ENCODE results near the gene PCSK9.

The PCSK9 gene

DNA sequence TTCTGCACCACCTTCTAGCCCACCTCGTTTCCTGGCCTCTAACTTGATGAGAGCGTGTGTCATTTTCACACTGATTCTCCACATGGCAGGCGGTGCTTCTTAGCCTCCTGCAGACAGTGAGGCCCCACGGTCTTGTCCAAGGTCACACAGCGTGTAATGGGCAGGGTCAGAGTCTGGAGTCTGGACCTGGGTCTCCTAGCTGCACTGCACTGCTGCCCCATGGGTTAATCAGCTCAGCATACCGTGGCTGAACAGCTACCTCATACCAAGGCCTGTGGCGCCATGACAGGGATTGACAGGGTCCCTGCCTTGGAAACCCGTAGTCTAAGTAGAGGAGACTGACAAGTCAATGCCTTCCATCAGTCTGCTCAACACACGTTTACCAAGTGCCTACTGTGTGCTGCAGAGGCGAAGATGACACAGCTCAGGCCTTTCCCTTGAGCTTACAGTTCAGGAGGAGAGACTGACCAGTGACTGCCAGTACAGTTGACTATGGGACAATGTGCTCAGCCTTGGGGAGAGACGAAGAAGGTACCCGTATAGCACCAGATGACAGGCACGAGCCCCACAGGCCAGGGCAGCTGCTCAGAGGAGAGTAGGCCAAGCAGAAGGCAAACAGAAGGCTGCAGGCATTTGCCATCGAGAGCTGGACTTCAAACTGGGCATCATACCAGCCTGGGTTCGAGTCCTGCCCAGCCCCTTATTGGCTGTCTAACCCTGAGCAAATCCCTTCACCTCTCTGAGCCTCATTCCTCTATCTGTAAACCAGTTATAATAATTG lies 5.5 kb downstream of the PCSK9 start:
- DNase-seq, result no peak

DNA sequence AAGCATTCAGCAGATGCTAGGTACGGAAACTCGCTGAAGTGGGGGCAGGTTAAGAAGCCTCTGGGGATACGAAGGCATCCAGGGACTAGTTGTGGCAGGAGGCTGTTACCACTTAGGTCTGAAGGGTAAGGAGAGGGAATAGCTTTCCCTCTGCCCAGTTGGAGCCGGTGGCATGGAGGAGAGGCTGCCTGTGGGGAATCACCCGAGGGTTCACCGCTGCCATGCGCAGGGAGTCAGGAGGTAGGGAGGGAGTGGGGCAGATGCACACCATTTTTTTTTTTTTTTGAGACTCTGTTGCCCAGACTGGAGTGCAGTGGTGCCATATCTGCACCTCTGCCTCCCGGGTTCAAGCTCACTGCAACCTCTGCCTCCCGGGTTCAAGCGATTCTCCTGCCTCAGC lies 6.1 kb downstream of the PCSK9 start:
- DNase-seq, result no peak

DNA sequence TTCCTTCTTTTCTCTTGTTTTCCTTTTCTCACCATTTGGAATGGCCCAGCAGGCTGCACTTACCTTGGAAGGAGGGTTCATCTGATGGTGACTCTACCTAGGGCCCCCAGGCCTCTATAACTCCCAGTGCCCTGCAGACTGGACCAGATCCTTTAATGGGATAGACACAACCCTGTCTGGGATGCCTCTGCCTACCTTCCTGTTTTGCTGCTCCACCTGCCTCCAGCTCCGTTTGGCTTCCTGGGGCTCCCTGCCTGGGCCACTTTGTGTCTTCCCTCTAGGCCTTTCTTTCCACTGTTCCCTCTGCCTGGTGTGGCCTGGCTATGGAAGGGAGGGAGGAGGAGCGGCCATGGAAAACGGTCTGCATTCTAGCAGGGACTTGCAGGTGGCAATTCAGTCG lies 7.5 kb downstream of the PCSK9 start:
- no peak for DNase-seq

DNA sequence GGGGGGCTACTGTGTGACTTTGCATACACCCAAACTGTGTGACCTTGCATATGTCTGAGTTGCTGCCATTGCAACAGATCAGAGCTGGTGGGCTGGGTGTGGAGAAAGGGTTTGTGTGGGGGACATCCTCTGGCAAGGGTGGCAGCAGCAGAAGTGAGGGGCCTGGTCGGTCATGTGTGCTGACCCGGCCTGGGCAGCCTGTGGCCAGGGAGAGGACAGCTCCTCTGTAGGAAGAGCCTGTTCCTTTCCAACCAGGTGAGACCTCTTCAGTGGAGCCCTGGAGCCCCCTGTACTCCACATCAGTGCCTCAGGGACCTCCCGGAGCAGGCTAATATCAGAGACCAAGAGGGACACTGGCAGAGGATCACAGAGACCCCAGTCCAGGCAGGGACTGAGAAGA lies 8.3 kb downstream of the PCSK9 start:
- no peak for DNase-seq

DNA sequence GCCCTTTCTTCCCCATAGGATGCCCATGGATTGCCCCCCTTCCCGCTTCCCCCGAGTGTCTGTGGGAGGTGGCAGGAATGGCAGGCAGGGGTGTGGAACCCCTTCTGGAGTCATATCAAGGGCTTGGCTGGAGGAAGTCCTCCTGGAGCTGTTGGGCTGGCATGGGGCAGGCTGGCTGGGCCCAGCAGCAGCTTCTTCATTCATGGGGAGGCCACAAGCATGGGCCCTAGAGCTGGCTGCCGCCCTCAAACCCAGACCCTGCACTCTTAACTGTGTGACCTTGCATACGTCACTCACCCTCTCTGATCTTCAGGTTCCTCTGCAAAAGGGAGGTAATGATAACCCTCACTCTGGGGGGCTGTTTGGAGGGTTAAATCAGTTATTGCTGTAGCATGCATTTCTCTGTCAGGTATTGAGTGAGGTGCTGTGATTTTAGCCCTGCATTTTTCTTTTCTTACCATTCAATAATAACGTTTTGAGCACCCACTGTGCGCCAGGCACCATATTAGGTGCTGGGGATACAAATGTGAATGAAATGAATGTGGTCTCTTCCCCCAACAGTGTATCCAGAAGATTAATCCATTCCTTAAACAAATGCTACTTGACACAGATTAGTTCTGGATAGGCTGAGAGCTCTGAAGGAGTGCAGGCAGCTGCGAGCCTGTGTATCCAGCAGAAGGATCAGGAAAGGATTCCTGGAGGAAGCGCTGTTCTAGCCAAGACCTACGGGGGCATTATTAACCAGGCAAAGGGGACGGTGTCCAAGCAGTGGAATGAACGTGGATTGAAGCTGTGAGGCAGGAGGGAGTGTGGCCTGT lies 9.3 kb downstream of the PCSK9 start:
- no peak for DNase-seq

DNA sequence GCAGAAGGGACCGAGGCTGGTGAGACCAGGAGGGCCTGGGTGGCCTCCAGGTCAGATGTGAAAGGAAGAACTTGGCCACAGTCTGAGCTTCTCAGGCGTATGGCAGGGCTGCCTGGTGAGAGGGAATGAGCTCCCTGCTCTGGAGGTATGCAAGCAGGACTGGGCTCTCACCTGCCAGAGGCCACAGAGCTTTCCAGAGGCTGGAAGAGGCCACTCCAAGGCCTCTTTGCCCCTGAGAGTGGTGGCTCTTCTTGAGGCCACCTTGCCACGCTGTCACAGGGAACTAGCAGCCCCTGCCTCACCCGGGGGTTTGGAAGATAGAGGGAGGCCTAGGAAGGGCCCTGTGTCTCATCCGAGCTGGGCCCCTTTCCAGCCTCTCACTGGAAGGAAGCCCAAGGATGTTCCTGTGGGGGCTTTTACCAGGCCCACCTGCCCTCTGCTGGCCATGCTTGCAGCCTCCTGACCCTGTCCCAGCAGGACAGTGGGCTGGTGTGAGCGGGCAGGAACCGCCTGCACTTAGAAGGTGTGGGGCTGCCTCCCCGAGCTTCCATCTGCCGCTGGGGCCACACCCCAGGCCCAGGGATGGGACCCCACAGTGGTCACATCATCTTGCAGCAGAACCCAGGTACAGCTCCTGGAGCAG lies 10.0 kb downstream of the PCSK9 start:
- no peak for DNase-seq

DNA sequence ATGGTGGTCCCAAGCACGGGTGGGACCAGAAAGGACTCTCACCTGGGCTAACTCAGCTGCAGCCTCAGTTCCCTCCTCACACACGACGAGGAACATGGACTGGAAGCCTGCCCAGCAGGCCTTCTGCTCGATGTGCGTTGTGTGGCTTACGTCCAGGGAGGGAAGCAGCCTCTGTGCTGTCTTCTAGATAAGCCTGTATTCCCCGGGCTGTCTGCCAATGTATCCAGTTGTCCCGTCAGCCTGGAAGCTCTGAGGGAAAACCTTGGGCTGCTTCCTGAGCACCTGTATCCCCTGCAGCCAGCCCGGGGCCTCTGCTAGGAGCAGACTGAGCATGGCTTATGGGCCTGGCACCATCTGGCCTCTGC lies 10.5 kb downstream of the PCSK9 start:
- DNase-seq, result no peak

DNA sequence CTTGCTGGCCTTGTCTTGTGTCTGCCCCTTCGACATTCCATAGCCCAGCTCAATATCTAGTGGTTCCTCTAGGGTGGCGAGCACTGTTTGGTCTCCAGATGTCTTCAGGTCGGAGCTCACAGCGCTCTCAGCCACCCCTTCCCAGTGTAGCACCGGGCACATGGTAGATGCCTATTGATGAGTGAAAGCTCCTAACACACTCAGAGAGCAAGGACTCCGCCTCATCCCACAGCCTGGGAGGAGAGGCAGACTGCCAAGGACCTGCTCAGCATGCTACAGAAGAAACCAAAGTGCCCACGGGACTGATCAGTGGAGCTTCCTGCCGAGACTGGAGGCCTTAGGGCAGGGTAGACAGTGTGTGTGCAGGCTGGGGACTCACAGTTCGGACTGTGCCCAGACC lies 10.9 kb downstream of the PCSK9 start:
- no peak for DNase-seq

DNA sequence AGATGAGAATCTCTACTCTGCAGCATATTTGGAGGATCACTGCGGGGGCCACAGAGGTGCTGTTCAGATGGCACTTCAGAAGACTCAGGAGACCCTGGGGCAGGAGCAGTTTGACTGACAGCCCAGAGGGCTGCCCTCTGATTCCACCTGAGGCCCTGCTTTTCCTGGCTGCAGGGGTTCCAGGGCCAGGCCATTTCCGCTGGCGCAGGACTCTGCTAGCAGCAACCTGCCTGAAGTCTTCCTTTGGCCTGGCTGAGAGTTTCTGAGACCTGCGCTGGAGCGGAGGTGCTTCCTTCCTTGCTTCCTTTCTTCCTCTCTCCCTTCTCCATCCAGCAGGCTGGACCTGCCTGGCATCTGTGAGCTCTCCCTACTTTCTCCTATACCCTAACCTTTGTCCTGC lies 11.8 kb downstream of the PCSK9 start:
- DNase-seq, result no peak

DNA sequence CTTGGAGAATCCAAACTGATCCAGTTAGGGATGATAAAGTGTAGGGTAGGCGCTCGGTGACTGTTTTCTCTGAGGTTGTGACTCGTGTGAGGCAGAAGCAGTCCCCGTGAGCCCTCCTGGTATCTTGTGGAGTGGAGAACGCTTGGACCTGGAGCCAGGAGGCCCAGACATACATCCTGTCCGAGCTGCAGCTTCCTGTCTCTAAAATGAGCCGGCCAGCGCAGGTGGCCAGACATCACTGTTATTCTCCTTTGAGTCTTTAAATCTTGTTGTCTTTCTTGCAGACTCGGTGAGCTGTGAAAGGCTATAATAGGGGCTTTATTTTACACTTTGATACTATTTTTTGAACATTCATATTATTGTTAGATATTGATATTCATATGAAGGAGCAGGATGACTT lies 12.3 kb downstream of the PCSK9 start:
- DNase-seq, result no peak

DNA sequence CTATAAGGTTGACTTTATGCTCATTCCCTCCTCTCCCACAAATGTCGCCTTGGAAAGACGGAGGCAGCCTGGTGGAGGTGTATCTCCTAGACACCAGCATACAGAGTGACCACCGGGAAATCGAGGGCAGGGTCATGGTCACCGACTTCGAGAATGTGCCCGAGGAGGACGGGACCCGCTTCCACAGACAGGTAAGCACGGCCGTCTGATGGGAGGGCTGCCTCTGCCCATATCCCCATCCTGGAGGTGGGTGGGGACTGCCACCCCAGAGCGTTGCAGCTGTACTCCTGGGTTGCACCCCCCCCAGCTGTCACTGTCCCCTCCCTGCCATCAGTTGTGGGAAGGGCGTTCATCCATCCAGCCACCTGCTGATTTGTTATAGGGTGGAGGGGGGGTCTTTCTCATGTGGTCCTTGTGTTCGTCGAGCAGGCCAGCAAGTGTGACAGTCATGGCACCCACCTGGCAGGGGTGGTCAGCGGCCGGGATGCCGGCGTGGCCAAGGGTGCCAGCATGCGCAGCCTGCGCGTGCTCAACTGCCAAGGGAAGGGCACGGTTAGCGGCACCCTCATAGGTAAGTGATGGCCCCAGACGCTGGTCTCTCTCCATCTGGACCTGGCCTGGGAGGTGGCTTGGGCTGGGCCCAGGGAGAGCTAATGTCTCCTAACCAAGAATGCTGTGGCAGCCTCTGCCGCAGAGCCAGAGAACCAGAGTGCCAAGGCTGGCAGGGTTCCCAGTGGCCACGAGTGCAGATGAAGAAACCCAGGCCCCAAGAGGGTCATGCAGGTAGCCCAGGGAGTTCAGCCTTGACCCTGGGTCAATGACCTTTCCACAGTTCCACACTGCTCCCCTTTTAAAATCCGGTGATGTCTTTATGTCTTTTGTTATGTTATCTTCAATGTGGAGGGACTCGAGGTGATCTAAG lies 13.1 kb downstream of the PCSK9 start:
- no peak for DNase-seq

DNA sequence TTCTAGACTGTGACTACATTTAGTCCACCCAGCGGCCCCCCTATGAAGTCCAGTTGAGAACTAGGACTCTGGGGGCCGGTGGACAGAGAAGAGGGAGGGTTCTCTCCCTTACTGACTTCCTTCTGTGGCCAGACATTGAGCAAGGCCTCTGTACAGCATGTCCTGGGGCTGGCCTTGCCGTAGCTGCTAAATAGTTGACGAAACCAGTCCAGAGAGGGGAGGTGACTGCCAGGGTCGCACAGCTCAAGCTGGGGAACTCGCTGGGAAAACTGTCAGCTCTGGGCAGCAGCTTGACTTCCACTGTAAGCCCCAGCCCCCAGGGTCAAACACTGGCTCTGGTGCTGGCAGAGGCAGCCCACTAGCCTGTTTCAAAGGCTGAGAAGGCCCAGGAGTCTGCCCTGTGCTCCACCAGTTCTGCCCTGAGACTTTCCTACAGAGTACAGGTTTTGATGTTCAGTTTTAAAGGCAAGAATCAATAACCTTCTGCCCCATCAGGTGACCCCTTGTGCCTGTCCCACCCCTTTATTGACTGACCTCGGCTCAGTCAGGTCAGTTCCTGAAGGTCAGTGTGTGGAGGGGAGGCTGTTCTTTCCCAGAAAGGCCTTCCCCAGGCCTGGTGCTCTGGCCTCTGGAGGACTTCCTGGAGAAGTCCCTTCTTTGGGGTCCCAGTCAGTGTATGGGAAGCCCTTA lies 14.1 kb downstream of the PCSK9 start:
- DNase-seq, result no peak

DNA sequence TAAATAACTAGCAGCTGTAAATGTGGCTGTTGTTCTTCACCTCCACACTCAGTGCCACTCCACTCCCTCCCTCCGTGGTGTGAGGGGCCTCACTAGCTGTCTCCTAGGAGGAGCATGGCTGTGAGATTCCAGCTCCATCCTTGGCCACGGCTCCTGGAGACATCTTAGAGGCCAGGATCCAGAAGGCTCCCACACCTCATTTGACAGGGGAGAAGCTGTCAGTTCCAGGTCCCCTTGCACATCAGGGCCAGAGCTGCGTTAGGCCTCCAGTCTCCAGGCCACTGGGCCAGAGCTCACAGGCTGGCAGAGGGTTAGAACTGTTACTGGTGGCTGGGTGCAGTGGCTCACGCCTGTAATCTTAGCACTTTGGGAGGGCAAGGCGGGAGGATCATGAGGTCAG lies 15.0 kb downstream of the PCSK9 start:
- no peak for DNase-seq

DNA sequence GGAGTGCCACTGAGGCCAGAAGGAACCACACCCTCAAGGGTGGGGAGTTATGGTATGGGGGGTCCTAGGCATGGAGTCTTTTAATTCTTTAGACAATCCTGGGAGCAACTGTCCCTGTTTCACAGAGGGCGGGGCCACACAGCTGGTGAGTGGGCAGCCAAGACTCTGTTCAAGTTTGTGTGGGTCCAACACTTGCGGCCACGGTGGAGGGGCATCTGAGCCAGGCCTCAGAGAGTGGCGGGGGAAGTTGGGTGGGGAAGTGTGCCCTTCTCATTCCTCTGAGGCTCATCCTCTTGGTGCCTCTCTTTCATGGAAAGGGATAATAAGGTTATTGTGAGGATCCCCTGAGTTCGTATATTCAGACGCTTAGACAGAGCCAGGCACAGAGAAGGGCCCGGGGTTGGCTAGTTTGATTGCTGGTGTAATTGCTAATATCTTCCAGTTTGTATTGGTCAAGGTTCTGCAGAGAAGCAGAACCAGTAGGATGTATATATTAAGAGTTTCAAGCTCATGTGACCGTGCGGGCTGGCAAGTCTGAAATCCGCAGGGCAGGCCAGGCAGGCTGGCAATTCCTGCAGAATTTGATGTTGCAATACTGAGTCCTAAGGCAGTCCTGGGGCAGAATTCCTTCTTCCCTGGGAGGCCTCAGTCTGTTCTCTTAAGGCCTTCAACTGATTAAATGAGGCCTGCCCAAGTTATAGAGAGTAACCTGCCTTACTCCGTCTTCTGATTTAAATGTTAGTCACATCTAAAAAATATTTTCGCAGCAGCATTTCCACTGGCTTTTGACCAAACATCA lies 15.9 kb downstream of the PCSK9 start:
- DNase-seq, result no peak

DNA sequence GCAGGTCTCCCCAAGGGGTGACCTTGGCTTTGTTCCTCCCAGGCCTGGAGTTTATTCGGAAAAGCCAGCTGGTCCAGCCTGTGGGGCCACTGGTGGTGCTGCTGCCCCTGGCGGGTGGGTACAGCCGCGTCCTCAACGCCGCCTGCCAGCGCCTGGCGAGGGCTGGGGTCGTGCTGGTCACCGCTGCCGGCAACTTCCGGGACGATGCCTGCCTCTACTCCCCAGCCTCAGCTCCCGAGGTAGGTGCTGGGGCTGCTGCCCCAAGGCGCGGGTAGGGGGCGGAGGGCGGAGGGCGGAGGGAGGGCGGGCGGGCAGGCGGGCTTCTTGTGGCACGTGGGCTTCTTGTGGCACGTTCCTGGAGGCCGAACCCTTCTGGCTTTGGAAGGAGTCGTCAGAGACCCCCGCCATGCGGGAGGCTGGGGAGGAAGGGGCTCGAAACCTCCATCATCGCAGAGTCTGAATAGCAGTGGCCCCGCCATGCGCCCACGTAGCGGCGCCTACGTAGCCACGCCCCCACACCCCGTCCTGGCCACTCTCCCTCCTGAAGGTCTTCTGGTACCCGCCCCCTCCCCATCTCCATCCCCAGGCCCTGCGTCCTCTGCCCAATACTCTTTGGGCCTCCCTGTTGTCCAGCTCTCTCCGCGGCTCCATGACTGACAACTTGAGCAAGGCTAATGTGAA lies 16.7 kb downstream of the PCSK9 start:
- DNase-seq, result no peak

DNA sequence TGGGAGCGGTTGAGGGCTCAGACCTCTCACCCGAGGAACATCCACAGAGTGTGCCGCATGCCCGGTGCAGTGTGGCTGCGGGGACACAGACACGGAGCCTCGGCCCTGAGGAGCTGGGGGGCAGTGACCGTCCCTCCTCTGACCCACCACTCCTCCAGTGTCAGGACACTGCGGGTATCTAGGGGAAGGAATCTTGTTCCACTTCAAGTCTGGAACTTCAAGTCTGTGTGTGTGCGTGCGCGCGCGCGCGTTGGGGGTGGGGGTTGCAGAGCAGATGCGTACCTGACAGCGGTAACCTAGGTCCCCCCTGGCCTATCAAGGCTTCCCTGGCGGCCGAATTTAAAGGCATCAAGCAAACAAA lies 17.3 kb downstream of the PCSK9 start:
- no peak for DNase-seq

DNA sequence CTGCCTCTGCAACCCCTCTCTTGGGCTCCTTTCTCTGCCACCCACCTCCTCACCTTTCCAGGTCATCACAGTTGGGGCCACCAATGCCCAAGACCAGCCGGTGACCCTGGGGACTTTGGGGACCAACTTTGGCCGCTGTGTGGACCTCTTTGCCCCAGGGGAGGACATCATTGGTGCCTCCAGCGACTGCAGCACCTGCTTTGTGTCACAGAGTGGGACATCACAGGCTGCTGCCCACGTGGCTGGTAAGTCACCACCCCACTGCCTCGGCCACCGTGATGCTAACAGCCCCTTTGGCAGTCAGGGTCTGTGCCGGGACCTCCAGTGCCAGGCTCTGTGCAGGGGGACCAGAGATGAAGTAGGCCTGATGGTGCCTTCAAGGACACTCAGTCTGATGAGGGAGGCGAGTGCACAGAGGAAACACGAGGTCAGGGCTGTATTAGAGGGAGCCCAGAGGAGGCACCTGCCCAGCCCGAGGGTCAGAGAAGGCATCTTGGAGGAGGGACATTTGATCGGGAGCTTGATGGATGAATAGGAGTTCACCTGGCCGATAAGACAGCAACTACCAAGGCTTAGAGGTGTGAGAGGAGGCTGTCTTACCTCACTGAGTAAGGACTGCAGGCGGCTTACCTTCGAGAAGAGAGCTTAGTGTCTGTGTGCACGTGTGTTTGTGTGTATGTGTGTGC lies 18.1 kb downstream of the PCSK9 start:
- DNase-seq, result no peak

DNA sequence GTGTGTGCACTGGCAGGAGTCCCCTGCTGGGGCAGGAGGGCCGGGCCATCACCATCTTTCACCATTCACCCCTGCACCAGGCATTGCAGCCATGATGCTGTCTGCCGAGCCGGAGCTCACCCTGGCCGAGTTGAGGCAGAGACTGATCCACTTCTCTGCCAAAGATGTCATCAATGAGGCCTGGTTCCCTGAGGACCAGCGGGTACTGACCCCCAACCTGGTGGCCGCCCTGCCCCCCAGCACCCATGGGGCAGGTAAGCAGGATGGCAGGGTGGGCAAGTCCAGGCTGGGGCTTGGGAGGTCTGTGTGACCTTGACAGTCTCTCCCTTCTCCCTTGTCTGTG lies 18.6 kb downstream of the PCSK9 start:
- no peak for DNase-seq

DNA sequence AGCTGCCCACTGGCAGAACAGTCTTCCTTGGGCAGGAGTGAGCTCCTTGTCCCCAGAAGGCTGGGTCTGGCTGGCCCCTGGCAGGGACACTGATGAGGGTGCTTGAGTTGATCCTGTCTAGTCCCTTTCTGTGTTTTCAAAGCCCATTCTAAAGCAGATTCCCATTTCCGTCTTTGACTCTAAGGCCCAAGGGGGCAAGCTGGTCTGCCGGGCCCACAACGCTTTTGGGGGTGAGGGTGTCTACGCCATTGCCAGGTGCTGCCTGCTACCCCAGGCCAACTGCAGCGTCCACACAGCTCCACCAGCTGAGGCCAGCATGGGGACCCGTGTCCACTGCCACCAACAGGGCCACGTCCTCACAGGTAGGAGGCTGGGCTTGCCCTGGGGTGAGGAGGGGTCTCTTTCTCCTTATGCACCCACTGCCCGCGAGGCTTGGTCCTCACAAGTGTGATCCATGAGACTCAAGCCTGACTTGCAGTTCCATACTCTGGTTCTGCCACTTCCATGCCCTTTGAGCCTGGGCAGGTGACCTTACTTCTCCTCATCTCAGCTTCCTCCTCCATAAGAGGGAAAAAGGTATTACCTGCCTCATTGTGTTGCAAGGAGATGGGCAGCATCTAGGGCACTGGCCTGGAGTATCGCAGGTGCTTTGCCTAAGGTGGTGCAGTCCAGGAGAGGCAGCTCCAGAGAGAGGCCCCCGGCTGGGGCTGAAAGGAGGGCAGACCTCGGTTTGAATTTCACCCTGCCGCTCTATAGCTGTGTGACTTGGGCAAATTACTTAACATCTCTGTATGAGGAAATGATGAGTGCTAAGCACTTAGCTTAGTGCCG lies 20.2 kb downstream of the PCSK9 start:
- DNase-seq, result no peak
